Liver (tissue), 9 donors: ENCODE results near the gene CSF1. TPM values are rescaled to one million over a fixed set of nuclear protein-coding genes. Genes with fewer than 3 reads are reported as not detected.

Experiments
- DNase-seq: peaks from one replicate; pipeline ENCODE4 v3.0.0-alpha.2; 2017; ENCODE audit warnings: low spot score
- H3K27ac ChIP-seq, 2 donors: one replicate each; pipeline ENCODE4 v1.7.0; 2013; ENCODE audit warnings: inconsistent platforms in 2 of 2, low read length in 2 of 2, control low read depth in 1 of 2, low read depth in 1 of 2, mild to moderate bottlenecking in 1 of 2
- H3K27me3 ChIP-seq, 4 donors: one replicate each; pipeline versions ENCODE4 v1.6.1 to v1.7.0; 2013; ENCODE audit warnings: low read length in 3 of 4, inconsistent platforms in 1 of 4, mild to moderate bottlenecking in 1 of 4, moderate library complexity in 1 of 4; ENCODE audit not compliant: control insufficient read depth in 4 of 4, insufficient read depth in 4 of 4
- H3K36me3 ChIP-seq, 4 donors: one replicate each; pipeline versions ENCODE4 v1.6.1 to v1.7.0; 2013; ENCODE audit warnings: low read length in 3 of 4, mild to moderate bottlenecking in 3 of 4, low read depth in 1 of 4, moderate library complexity in 1 of 4; ENCODE audit not compliant: control insufficient read depth in 4 of 4, insufficient read depth in 3 of 4
- H3K4me1 ChIP-seq, 4 donors: one replicate each; pipeline versions ENCODE4 v1.6.1 to v1.7.0; 2013; ENCODE audit warnings: low read length in 3 of 4, mild to moderate bottlenecking in 3 of 4, moderate library complexity in 1 of 4; ENCODE audit not compliant: control insufficient read depth in 4 of 4, insufficient read depth in 4 of 4
- H3K4me3 ChIP-seq, 3 donors: one replicate each; pipeline versions ENCODE4 v1.6.1 to v1.7.0; 2013; ENCODE audit warnings: low read length in 3 of 3, control low read depth in 1 of 3, low read depth in 1 of 3, mild to moderate bottlenecking in 1 of 3
- H3K9ac ChIP-seq, 2 donors: one replicate each; pipeline ENCODE4 v1.7.0; 2013; ENCODE audit warnings: low read length in 2 of 2, mild to moderate bottlenecking in 2 of 2, moderate library complexity in 2 of 2, control low read depth in 1 of 2, low read depth in 1 of 2
- H3K9me3 ChIP-seq, 4 donors: one replicate each; pipeline versions ENCODE4 v1.6.1 to v1.7.0; 2013; ENCODE audit warnings: low read length in 3 of 4; ENCODE audit not compliant: control insufficient read depth in 4 of 4
- EGR1 ChIP-seq, 2 donors: IDR thresholded peaks; 2 replicates each; pipeline ENCODE4 v1.6.1; 2016 to 2018; ENCODE audit warnings: antibody characterized with exemption in 2 of 2, low read depth in 2 of 2
- FOXA1 ChIP-seq: IDR thresholded peaks from 2 replicates; pipeline ENCODE4 v1.6.1; 2016; ENCODE audit warnings: antibody characterized with exemption
- FOXA2 ChIP-seq: IDR thresholded peaks from 2 replicates; pipeline ENCODE4 v1.6.1; 2016; ENCODE audit warnings: antibody characterized with exemption
- HNF4A ChIP-seq, 2 donors: conservative IDR thresholded peaks; 2 replicates each; pipeline ENCODE4 v1.6.1; 2016; ENCODE audit warnings: antibody characterized with exemption in 2 of 2, mild to moderate bottlenecking in 2 of 2
- HNF4G ChIP-seq: IDR thresholded peaks from 2 replicates; pipeline ENCODE4 v1.6.1; 2016; ENCODE audit warnings: antibody characterized with exemption
- JUND ChIP-seq, 2 donors: IDR thresholded peaks; 2 replicates each; pipeline ENCODE4 v1.6.1; 2016; ENCODE audit warnings: antibody characterized with exemption in 2 of 2
- NR2F2 ChIP-seq: IDR thresholded peaks from 2 replicates; pipeline ENCODE4 v1.6.1; 2016; ENCODE audit warnings: antibody characterized with exemption
- RAD21 ChIP-seq, 2 donors: IDR thresholded peaks; 2 replicates each; pipeline ENCODE4 v1.6.1; 2016; ENCODE audit warnings: antibody characterized with exemption in 2 of 2, mild to moderate bottlenecking in 2 of 2
- SP1 ChIP-seq: IDR thresholded peaks from 2 replicates; pipeline ENCODE4 v1.6.1; 2018; ENCODE audit warnings: antibody characterized with exemption, mild to moderate bottlenecking
- TAF1 ChIP-seq: conservative IDR thresholded peaks from 2 replicates; pipeline ENCODE4 v1.6.1; 2016; ENCODE audit warnings: antibody characterized with exemption, mild to moderate bottlenecking
- YY1 ChIP-seq: IDR thresholded peaks from 2 replicates; pipeline ENCODE4 v1.6.1; 2016; ENCODE audit warnings: antibody characterized with exemption, mild to moderate bottlenecking
- WGBS: extraction: QIAGEN DNeasy Blood & Tissue Kit; methylation state at CpG from one replicate; pipeline ENCODE4 v1.1.7; 2013; 5-methylcytosine and 5-hydroxymethylcytosine counted together
- polyA plus RNA-seq, 2 donors: library from polyadenylated mRNA; stranded (reverse) in 1 of 2; unstranded in 1 of 2; fragments of 200-250 nt in 1 of 2; fragments of >200 nt in 1 of 2; fragmentation: Nextera tagmentation in 1 of 2; extraction: Ambion mirVana in 1 of 2; gene quantifications; one replicate each; pipeline versions ENCODE4 v1.2.1 to v1.2.3, GENCODE V29; 2013 to 2015
- total RNA-seq, 2 donors: library from RNA; depleted of rRNA; stranded (reverse); fragments of >200 nt; gene quantifications; one replicate each; pipeline ENCODE4 v1.2.3, GENCODE V29; 2014
- TF ChIP-seq, protein P1 (sequence below): IDR thresholded peaks from 2 replicates; pipeline ENCODE4 v1.6.1; 2016; ENCODE audit warnings: antibody characterized with exemption
- TF ChIP-seq, protein P2 (sequence below): fragments of 150-350 bp; IDR thresholded peaks from 2 replicates; pipeline ENCODE4 v1.5.1; 2017; ENCODE audit warnings: improper control_type of control experiment, low read depth, low read length; ENCODE audit not compliant: missing input control
- TF ChIP-seq, protein P3 (sequence below): IDR thresholded peaks from 2 replicates; pipeline ENCODE4 v1.6.1; 2016; ENCODE audit warnings: antibody characterized with exemption
- donor health status: healthy.
- donor health status: healthy.
- donor health status: healthy.
- donor health status: healthy.
- donor health status: healthy.

The CSF1 gene
- total and polyA plus RNA-seq, 4 donors = 6.3 to 15.2 (median 11.3) TPM

DNA sequence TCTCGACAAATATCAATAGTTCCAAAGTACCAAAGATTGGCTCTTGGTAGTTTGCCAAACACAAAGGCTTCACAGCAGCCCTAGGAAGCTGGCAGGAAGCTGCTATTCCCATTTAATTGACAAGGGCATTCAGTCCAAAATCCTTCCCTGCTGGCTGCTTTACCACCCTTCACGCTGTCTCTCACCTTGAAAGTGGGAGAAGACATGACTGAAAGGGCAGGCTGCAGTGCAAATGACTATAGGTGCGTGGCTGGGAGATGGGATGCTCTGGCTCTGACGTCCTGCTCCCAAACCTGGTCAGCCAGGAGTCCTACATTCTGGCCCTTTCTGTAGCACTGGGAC, 3.8 kb upstream of the CSF1 start:
- no peak overlapping the region for H3K27ac ChIP-seq
- no peak for DNase-seq
- H3K4me1 ChIP-seq = peaks cover 12 to 45% (median 31%) of the 10 kb centered on the region in 4 donors

DNA sequence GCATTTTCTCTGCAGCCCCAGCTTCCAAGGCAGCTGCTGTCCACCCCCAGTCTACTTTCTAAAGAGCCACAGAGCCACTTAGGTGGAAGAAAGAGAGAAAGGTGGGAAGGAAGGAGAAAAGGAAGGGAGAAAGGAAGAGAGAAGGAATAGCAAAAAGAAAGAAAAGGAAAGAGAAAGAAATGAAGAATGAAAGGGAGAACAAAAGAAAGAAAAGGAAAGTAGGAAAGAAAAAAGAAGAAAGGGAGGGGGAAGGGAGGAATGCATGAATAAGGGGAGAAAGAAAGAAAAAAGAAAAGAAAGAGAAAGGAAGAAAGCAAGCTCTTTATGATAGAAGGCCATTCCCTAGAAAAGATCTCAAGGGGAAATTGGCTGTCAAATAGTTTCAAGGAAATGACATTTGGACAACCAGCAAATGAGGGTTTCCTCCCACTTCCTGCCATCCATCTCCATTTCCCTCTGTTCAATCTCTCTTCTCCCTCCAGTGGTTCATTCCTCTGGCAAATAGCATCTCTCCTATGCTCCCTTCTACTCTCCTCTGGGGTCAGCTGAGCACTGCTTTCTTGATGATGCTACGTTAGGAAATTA, 3.4 kb upstream of the CSF1 start:
- Histone ChIP-seq H3K4me1 (peaks cover 11 to 45% (median 30%) of the 10 kb centered on the region in 4 donors), H3K27ac (no peak overlapping the region), H3K9ac (no peak overlapping the region), H3K27me3 (no peaks in the 10 kb centered on the region), H3K9me3 (no peaks in the 10 kb centered on the region), H3K36me3 (no peaks in the 10 kb centered on the region), H3K4me3 (no peak overlapping the region)
- 93% methylated on average over 1 of the region's 1 CpG for WGBS
- DNase-seq = no peak
- TF ChIP-seq TAF1 (no peak), HNF4G (no peak), FOXA1 (no peak), RAD21 (IDR thresholded peaks at IDR 0.05) (no peak), FOXA2 (no peak), NR2F2 (no peak), EGR1 (IDR thresholded peaks at IDR 0.05; ENCODE audit: low read depth in 2 of 2) (no peak), SP1 (no peak)

More for the DNA sequence above, 3.8 kb upstream of the CSF1 start:
- WGBS = 61% methylated on average over 4 of the region's 4 CpGs
- Histone ChIP-seq H3K9ac (no peak overlapping the region), H3K27me3 (no peaks in the 10 kb centered on the region), H3K4me3 (no peak overlapping the region), H3K9me3 (no peaks in the 10 kb centered on the region), H3K36me3 (no peaks in the 10 kb centered on the region)
- TF ChIP-seq HNF4G (no peak), SP1 (no peak), HNF4A (conservative IDR thresholded peaks at IDR 0.05) (no peak), RAD21 (IDR thresholded peaks at IDR 0.05) (no peak), FOXA2 (no peak), EGR1 (IDR thresholded peaks at IDR 0.05; ENCODE audit: low read depth in 2 of 2) (no peak), JUND (IDR thresholded peaks at IDR 0.05) (no peak)
- TF ChIP-seq, protein P1, sequence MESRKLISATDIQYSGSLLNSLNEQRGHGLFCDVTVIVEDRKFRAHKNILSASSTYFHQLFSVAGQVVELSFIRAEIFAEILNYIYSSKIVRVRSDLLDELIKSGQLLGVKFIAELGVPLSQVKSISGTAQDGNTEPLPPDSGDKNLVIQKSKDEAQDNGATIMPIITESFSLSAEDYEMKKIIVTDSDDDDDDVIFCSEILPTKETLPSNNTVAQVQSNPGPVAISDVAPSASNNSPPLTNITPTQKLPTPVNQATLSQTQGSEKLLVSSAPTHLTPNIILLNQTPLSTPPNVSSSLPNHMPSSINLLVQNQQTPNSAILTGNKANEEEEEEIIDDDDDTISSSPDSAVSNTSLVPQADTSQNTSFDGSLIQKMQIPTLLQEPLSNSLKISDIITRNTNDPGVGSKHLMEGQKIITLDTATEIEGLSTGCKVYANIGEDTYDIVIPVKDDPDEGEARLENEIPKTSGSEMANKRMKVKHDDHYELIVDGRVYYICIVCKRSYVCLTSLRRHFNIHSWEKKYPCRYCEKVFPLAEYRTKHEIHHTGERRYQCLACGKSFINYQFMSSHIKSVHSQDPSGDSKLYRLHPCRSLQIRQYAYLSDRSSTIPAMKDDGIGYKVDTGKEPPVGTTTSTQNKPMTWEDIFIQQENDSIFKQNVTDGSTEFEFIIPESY = no peak
- TF ChIP-seq, protein P2, sequence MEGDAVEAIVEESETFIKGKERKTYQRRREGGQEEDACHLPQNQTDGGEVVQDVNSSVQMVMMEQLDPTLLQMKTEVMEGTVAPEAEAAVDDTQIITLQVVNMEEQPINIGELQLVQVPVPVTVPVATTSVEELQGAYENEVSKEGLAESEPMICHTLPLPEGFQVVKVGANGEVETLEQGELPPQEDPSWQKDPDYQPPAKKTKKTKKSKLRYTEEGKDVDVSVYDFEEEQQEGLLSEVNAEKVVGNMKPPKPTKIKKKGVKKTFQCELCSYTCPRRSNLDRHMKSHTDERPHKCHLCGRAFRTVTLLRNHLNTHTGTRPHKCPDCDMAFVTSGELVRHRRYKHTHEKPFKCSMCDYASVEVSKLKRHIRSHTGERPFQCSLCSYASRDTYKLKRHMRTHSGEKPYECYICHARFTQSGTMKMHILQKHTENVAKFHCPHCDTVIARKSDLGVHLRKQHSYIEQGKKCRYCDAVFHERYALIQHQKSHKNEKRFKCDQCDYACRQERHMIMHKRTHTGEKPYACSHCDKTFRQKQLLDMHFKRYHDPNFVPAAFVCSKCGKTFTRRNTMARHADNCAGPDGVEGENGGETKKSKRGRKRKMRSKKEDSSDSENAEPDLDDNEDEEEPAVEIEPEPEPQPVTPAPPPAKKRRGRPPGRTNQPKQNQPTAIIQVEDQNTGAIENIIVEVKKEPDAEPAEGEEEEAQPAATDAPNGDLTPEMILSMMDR = no peak
- TF ChIP-seq, protein P3, sequence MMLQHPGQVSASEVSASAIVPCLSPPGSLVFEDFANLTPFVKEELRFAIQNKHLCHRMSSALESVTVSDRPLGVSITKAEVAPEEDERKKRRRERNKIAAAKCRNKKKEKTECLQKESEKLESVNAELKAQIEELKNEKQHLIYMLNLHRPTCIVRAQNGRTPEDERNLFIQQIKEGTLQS = no peak

DNA sequence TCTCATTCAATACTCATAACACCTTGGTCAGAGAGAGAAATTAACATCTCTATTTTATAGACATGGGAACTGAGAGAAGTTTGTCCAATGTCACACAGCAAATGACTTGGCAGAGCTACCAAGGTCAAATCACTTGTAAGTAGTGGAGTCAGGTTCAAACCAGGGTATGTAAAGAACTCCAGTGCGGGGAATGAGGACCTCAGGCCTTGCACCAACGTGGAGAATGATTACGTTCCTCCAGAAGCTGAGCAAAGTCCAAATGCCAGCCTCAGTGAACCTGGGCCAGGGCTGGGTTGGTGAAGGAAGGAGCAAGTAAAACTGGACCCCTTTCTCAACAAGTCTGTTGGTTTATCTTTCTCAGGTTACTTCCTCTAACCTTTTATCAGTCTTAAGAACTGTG, 1.8 kb upstream of the CSF1 start:
- no peak for DNase-seq
- 69% methylated on average over 3 of the region's 3 CpGs for WGBS
- Histone ChIP-seq H3K4me1 (peaks cover 8 to 44% (median 26%) of the 10 kb centered on the region in 4 donors), H3K27ac (no peak overlapping the region), H3K9me3 (no peaks in the 10 kb centered on the region), H3K27me3 (no peaks in the 10 kb centered on the region), H3K36me3 (no peaks in the 10 kb centered on the region), H3K9ac (no peak overlapping the region), H3K4me3 (no peak overlapping the region)
- TF ChIP-seq YY1 (no peak), EGR1 (IDR thresholded peaks at IDR 0.05; ENCODE audit: low read depth in 2 of 2) (no peak)
